ENCODE measurements around the gene LYPLA2.

DNA sequence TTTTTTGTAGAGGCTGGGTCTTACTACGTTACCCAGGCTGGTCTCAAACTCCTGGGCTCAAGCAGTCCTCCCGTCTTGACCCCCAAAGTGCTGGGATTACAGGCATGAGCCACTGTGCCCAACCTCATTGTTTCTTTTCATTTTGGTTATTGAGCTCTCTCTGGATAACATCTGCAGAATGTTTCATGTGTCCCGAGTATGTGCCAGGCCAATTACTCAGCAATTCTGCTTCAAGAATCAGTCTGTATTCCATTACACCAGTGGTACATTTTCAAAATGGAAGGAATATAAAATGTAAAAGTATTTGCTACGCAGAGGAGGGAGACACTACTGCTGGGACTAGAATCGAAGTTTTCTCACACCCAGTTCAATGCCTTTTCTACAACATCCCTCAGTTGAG lies 49.3 kb upstream of the LYPLA2 start:
- TF ChIP-seq, protein P1, sequence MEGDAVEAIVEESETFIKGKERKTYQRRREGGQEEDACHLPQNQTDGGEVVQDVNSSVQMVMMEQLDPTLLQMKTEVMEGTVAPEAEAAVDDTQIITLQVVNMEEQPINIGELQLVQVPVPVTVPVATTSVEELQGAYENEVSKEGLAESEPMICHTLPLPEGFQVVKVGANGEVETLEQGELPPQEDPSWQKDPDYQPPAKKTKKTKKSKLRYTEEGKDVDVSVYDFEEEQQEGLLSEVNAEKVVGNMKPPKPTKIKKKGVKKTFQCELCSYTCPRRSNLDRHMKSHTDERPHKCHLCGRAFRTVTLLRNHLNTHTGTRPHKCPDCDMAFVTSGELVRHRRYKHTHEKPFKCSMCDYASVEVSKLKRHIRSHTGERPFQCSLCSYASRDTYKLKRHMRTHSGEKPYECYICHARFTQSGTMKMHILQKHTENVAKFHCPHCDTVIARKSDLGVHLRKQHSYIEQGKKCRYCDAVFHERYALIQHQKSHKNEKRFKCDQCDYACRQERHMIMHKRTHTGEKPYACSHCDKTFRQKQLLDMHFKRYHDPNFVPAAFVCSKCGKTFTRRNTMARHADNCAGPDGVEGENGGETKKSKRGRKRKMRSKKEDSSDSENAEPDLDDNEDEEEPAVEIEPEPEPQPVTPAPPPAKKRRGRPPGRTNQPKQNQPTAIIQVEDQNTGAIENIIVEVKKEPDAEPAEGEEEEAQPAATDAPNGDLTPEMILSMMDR (conservative IDR thresholded peaks at IDR 0.05; ENCODE audit: low read depth, low read length): no peak
- TF ChIP-seq, protein P2, sequence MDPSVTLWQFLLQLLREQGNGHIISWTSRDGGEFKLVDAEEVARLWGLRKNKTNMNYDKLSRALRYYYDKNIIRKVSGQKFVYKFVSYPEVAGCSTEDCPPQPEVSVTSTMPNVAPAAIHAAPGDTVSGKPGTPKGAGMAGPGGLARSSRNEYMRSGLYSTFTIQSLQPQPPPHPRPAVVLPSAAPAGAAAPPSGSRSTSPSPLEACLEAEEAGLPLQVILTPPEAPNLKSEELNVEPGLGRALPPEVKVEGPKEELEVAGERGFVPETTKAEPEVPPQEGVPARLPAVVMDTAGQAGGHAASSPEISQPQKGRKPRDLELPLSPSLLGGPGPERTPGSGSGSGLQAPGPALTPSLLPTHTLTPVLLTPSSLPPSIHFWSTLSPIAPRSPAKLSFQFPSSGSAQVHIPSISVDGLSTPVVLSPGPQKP (IDR thresholded peaks at IDR 0.05; ENCODE audit: borderline replicate concordance, low read depth, low read length): no peak
- no peak for TF ChIP-seq MAZ (IDR thresholded peaks at IDR 0.05; ENCODE audit: borderline replicate concordance, low read depth, low read length)
- TF ChIP-seq POLR2A (IDR thresholded peaks at IDR 0.05; ENCODE audit: low read depth, low read length): no peak
- no peak for TF ChIP-seq RCOR1 (IDR thresholded peaks at IDR 0.05; ENCODE audit: insufficient replicate concordance, low read length)
- TF ChIP-seq CEBPB (IDR thresholded peaks at IDR 0.05; ENCODE audit: low read depth, low read length): no peak
- TF ChIP-seq RAD21 (IDR thresholded peaks at IDR 0.05; ENCODE audit: low read length): no peak
- TF ChIP-seq MAFK (IDR thresholded peaks at IDR 0.05; ENCODE audit: low read depth, low read length): no peak
- TF ChIP-seq FOS (IDR thresholded peaks at IDR 0.05; ENCODE audit: low read depth, low read length): no peak
- TF ChIP-seq SMC3 (IDR thresholded peaks at IDR 0.05; ENCODE audit: low read depth, low read length): no peak

Measured in IMR-90 (cell line).